T47D (cell line): ENCODE data around the gene LAMC2.

Experiments used
- DNase-seq, 2 experiments: peaks; one replicate each; pipeline versions ENCODE4 v3.0.0 to v3.0.0-alpha.2; 2011 to 2012; ENCODE audit warnings: low read depth in 1 of 2, low spot score in 1 of 2
- JUND ChIP-seq: IDR thresholded peaks from 2 replicates; pipeline ENCODE4 v1.6.1; 2012; ENCODE audit warnings: low read depth
- in situ Hi-C: cut with HindIII; loops from 2 replicates; pipeline ENCODE4 v1.10.0; 2016; ENCODE audit warnings: low sequenced_read_pairs, low pct_unique_long_range_greater_than_20kb

The LAMC2 gene

GRCh38 chr1:183179033-183179432 is 7.0 kb upstream of the LAMC2 start:
- in situ Hi-C loops = no loop called here
- DNase-seq = no peak
- TF ChIP-seq JUND = no peak

- in situ Hi-C loops = no loop called here
- no peak for TF ChIP-seq JUND
- DNase-seq = peak in 1 of 2 experiments; percentile 52
These were observed 5.8 kb upstream of the LAMC2 start for GRCh38 chr1:183180218-183180617.

DNA sequence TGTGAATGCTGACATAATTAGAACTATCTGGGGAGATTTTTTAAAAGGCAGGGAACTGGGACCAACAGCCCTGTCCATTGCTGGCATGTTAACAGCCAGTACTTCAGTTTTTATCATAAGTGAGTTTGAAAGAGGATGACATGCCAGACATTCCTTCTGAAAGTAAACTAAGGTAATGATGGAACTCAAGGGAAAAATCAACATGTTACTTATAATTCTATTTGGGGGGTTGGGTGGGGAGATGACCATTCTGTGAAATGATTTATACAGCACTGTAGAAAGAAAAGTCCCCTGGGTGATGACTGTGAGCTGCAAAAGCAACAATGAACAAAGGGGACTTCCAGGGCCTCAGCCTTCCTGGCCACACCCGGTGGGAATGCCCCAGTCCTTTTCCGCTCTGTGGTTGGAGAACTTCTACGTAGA is 5.4 kb upstream of the LAMC2 start:
- in situ Hi-C loops = no loop called here
- no peak for TF ChIP-seq JUND
- DNase-seq = no peak

DNA sequence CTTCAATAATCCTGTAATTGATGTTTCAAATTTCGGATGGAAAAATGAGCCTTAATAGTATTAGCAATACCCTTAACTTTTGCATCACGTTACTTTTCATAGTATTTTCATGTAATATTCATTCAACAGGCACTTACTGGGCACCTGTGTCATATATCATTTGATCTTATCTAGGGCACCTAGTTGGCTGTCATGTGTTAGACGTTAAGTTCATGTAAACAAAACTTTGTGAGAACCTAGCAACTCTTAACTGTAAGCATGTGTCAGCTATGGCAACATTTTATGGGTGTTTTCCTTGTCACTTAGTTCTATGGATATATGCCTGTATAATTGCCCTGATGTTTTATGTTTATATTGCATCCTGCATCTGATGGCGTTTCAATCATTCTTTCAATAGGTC is 777 bp downstream of the LAMC2 start:
- no peak for TF ChIP-seq JUND
- DNase-seq = no peak
- in situ Hi-C loops = no loop called here

- no peak for TF ChIP-seq JUND
- DNase-seq = no peak
- in situ Hi-C loops = no loop called here
These were observed 2.2 kb downstream of the LAMC2 start for GRCh38 chr1:183188240-183188639.

DNA sequence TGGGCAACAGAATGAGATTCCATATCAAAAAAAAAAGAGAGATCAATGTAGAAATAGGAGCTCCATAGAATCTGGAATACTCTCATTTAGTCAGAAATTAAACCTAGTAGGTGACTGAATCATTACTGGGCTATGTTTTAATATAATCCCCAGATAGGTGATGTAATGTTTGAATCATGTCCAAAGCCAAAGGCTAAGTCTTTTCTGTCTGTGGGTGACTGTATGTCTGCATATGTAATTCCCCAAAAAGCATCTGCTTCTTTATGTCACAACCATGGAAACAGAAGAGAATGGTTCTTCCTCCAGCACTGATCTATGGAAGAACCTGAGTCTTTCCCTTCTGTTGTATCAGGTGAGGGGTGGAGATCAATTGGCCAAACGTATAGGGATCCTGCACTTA is 5.8 kb downstream of the LAMC2 start:
- TF ChIP-seq JUND = no peak
- in situ Hi-C loops = no loop called here
- DNase-seq = no peak

GRCh38 chr1:183193963-183194525 is 8.0 kb downstream of the LAMC2 start:
- TF ChIP-seq JUND = no peak
- no peak for DNase-seq
- in situ Hi-C loops = no loop called here

DNA sequence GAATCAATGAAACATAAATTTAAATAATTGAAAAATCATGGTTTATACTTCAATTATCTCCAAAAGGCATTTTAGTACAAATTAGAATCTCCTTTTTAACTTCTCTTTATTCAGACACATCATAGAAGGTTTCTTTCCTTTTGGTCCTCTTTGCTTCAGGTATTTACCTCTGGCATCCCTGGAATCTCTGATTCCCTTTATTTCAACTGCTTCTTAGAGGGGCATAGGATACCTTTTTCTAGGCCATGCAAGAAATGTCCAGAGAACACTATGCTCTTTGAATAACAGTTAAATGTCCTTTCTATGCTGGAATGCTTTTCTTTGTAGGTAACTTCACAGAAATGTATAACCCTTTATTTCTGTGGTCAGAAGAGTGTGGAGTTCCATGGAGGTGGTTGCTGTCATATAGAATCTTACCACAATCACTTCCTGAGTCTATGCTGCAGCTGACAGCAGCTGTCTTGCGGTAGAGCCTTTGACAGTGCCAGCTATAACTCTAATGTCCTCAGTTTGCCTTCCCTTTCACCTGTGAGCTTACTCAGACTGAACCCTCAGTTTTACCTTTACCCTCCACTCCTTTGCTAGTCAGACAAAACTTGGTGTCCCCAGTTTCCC is 8.6 kb downstream of the LAMC2 start:
- no peak for DNase-seq
- no peak for TF ChIP-seq JUND
- in situ Hi-C loops = no loop called here

DNA sequence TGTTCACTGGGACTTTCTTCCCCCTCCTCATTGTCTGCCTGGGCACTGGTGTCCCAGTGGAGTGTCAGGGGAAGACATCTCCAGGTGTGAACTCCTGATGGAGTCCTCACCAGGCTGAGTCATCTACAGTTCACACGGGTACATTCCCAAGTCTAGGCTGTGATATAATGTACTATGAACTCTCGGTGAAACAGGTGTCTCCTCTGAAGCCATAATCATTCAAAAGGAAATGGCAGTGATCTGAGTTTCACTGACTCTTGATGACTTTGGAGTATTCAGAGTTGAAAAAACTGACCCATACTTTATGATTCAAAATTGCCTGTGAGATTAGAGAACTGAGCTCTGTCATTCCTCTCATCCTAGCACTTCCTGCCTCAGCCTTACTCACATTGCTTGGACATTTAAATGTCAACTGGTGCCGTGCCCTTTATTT is 9.1 kb downstream of the LAMC2 start:
- DNase-seq = no peak
- no peak for TF ChIP-seq JUND
- in situ Hi-C loops = no loop called here

- no peak for DNase-seq
- in situ Hi-C loops = no loop called here
- no peak for TF ChIP-seq JUND
These were observed 11.7 kb downstream of the LAMC2 start for GRCh38 chr1:183197762-183198161.

- no peak for TF ChIP-seq JUND
- in situ Hi-C loops = no loop called here
- DNase-seq = no peak
These were observed 12.4 kb downstream of the LAMC2 start for GRCh38 chr1:183198463-183198862.

DNA sequence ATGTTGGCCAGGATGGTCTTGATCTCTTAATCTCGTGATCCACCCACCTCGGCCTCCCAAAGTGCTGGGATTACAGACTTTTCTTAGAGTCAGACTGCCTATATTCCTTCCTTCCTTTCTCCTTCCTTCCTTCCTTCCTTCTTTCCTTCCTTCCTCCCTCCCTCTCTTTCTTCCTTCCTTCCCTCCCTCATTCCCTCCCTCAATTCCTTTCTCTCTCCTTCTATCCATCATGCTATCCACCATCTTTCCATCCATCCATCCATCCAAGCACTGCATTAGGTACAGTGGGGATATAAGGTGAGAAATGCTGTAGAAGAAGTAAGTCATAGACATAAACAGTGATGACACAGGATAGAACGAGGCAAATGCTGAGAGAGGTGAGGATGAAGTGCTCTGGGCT is 13.2 kb downstream of the LAMC2 start:
- in situ Hi-C loops = no loop called here
- no peak for DNase-seq
- no peak for TF ChIP-seq JUND

DNA sequence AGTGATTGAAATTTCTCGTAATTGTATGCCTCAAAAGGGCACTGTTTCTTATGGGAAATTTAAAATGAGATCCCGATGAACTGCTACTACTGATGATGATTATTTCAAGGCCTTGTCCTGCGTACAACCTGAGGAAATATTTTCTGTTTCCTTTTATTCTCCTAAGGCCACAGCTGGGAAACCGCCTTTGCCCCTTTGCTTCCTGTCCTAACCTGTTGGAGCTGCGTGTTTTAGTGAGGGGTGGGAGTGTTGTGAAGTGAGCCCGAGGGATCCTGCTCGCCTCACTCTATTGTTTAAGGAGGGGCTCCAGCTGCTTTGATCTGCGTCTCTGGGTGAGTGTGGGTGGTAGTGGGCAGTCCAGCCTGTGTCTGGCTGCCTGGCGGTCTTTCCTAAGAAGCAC is 14.4 kb downstream of the LAMC2 start:
- in situ Hi-C loops = no loop called here
- no peak for DNase-seq
- no peak for TF ChIP-seq JUND

DNA sequence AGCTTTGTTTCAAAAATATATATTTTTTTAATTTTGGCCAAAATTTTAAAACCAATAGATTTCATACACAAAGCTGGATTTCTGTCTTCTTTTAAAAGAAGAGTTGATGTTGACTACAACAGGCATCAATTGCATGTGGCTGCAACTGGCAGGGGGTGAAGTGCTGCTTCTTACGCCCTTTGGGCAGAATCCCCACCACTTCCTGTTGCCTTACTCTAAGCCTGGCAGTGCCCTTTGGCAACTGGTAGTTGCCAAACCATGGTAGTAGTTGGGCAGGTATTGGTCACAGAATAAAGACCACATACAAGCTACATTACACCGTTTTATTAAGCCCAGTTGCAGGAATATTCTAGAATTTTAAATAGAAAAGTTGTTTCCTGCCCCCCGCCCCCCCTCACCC is 17.0 kb downstream of the LAMC2 start:
- no peak for DNase-seq
- TF ChIP-seq JUND = no peak

More for the DNA sequence above, 17.0 kb downstream of the LAMC2 start:
- in situ Hi-C loops = no loop called here
